Measurements from ENCODE around the gene PLCL2. TPM values are rescaled to one million over a fixed set of nuclear protein-coding genes. Genes with fewer than 3 reads are reported as not detected.

PLCL2 gene
- total and polyA plus RNA-seq, 4 donors: 2.1 to 16.7 (median 7.0) TPM

DNA sequence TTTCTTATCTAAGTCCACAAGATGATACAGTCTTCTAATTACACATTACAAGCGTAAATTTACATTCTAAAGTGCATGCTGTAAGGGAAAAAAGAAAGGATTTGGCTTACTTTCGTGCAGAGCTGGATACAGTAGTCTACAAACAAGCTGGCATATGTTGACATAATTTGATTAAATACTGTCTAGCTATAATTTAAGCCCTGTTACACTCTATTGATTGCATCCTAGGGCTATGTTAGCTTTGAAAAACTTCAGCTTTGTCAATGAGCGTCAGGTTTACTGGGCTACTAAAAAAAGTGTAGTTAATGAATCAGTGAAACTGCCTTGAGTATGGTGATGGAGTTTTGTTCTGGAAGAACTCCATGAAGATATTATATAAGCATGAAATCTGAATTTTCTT is 24.5 kb upstream of the PLCL2 start:
- no peaks in the 10 kb centered on the region for H3K4me1 ChIP-seq (ENCODE audit: control insufficient read depth in 1 of 2, insufficient read depth in 2 of 2, low read length in 2 of 2)
- DNase-seq (no peak), ATAC-seq (ENCODE audit: low FRiP score) (no peak)
- intact Hi-C loops (cut with DNase I): no loop called here
- H3K27me3 ChIP-seq (ENCODE audit: control insufficient read depth in 1 of 2, insufficient read depth in 2 of 2, low read length in 1 of 2): no peaks in the 10 kb centered on the region
- H3K4me3 ChIP-seq (ENCODE audit: low read length in 2 of 2): no peak overlapping the region
- H3K9me3 ChIP-seq (ENCODE audit: control insufficient read depth, low read length): no peaks in the 10 kb centered on the region
- no peaks in the 10 kb centered on the region for H3K36me3 ChIP-seq (ENCODE audit: control insufficient read depth in 1 of 2, insufficient read depth in 2 of 2, low read length in 1 of 2)
- no peak overlapping the region for H3K27ac ChIP-seq (ENCODE audit: low read depth in 1 of 2, low read length in 2 of 2)
- WGBS, 2 donors: 82 to 88% methylated on average over 3 of the region's 3 CpGs

DNA sequence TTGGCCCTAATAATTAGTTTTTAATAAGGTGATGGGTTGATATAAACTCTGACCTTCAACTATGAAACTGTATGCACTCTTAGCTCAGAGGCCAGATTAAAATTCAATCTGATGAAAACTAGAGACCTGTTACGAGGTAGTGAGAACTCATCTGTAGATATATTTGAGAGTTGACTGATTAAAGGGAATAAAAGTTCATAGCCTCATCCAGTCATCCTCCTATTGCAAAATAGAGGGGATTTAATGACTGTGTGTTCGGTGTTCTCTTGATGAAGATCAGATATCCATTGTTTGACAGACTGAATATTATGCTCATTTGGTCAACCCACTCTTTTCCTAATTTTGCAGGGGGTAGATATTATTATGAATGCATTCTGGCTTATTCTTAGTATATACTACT is 23.3 kb upstream of the PLCL2 start:
- Histone ChIP-seq H3K4me3 (ENCODE audit: low read length in 2 of 2) (no peak overlapping the region), H3K9me3 (ENCODE audit: control insufficient read depth, low read length) (no peaks in the 10 kb centered on the region), H3K27me3 (ENCODE audit: control insufficient read depth in 1 of 2, insufficient read depth in 2 of 2, low read length in 1 of 2) (no peaks in the 10 kb centered on the region), H3K4me1 (ENCODE audit: control insufficient read depth in 1 of 2, insufficient read depth in 2 of 2, low read length in 2 of 2) (peaks cover 0 to 2% of the 10 kb centered on the region in 2 donors), H3K27ac (ENCODE audit: low read depth in 1 of 2, low read length in 2 of 2) (no peak overlapping the region), H3K36me3 (ENCODE audit: control insufficient read depth in 1 of 2, insufficient read depth in 2 of 2, low read length in 1 of 2) (no peaks in the 10 kb centered on the region)
- intact Hi-C loops (cut with DNase I): no loop called here
- 91 to 96% methylated on average over 2 of the region's 2 CpGs for WGBS, 2 donors
- DNase-seq (no peak), ATAC-seq (ENCODE audit: low FRiP score) (no peak)

DNA sequence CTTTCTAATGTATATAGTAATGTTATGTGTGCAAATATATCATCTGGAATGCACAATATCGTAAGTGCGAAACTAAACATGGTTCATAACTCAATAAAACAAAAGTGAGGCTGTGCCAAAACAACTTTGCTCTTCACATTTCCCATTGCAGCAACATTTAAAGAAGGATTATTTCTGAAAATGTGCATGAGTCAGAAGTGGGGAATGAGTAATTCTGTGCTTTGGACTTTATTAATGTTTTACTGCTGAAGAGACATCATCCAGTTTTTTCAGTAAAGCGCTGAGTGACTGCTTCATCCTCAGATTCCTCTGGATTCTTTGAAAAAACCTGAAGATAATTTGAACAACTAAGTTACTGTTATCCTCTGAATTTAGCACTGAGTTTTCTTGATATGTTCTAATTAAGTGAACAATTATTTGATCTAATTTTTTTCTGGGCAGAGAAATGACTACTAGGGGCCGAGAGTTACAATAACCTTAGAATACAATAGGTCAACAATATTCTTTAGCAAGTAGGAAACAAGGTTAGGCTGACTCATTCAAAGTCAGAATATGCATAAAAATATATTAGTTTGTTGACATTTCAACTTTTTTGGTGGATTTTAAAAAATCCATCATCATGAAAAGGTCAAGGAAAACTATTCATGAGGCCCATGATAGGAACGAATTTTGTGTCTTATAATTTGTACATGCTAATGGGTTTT is 20.0 kb upstream of the PLCL2 start:
- Histone ChIP-seq H3K4me3 (ENCODE audit: low read length in 2 of 2) (no peak overlapping the region), H3K27ac (ENCODE audit: low read depth in 1 of 2, low read length in 2 of 2) (no peak overlapping the region), H3K36me3 (ENCODE audit: control insufficient read depth in 1 of 2, insufficient read depth in 2 of 2, low read length in 1 of 2) (no peaks in the 10 kb centered on the region), H3K27me3 (ENCODE audit: control insufficient read depth in 1 of 2, insufficient read depth in 2 of 2, low read length in 1 of 2) (no peaks in the 10 kb centered on the region), H3K9me3 (ENCODE audit: control insufficient read depth, low read length) (no peaks in the 10 kb centered on the region), H3K4me1 (ENCODE audit: control insufficient read depth in 1 of 2, insufficient read depth in 2 of 2, low read length in 2 of 2) (peaks cover 0 to 2% of the 10 kb centered on the region in 2 donors)
- 26 to 28% methylated on average over 5 of the region's 5 CpGs for WGBS, 2 donors
- ATAC-seq (ENCODE audit: low FRiP score) (no peak), DNase-seq (no peak)
- intact Hi-C loops (cut with DNase I): no loop called here

DNA sequence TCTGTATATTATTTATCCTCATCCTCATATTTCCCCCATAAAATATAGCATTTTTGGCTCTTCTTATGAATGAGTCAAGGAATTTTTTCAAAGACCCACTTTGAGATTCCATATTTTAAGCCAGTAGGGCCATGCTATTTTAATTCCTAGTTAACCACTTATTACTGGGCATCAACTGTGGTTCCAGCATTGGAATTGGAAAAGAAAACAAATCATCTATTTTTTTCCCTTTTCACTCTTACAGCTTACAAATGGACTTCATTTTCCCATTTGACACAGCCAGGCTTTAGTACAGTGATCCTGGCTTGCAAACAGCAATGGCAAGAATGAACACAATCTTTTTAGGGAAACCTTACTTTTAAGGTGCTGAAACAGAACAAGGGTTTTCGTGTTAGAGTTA is 19.4 kb upstream of the PLCL2 start:
- Histone ChIP-seq H3K27me3 (ENCODE audit: control insufficient read depth in 1 of 2, insufficient read depth in 2 of 2, low read length in 1 of 2) (no peaks in the 10 kb centered on the region), H3K27ac (ENCODE audit: low read depth in 1 of 2, low read length in 2 of 2) (no peak overlapping the region), H3K4me3 (ENCODE audit: low read length in 2 of 2) (no peak overlapping the region), H3K9me3 (ENCODE audit: control insufficient read depth, low read length) (no peaks in the 10 kb centered on the region), H3K4me1 (ENCODE audit: control insufficient read depth in 1 of 2, insufficient read depth in 2 of 2, low read length in 2 of 2) (peaks cover 0 to 2% of the 10 kb centered on the region in 2 donors), H3K36me3 (ENCODE audit: control insufficient read depth in 1 of 2, insufficient read depth in 2 of 2, low read length in 1 of 2) (no peaks in the 10 kb centered on the region)
- intact Hi-C loops (cut with DNase I): no loop called here
- no peak for DNase-seq
- WGBS, 2 donors: 5 to 10% methylated on average over 1 of the region's 1 CpG
- ATAC-seq (ENCODE audit: low FRiP score): no peak

DNA sequence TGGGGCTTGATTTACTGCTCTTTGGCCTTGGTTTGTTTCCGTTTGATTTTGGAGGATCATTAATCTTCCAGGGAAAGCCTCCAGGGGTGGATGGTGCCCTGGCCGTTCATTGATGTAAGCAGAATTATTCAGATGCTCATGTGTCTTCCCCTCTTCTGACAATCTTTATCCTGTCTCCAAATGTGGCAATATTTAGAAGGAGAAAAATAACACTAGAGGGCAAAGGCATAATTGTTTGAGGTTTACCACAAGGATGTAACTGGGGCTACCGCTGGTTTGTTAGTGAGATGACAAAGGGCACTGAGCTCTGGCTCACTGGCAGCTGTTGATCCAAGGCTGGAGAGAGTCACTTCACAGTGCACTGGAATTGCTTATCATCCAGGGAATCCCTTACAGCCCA is 18.2 kb upstream of the PLCL2 start:
- no peaks in the 10 kb centered on the region for H3K27me3 ChIP-seq (ENCODE audit: control insufficient read depth in 1 of 2, insufficient read depth in 2 of 2, low read length in 1 of 2)
- no peaks in the 10 kb centered on the region for H3K36me3 ChIP-seq (ENCODE audit: control insufficient read depth in 1 of 2, insufficient read depth in 2 of 2, low read length in 1 of 2)
- H3K9me3 ChIP-seq (ENCODE audit: control insufficient read depth, low read length): no peaks in the 10 kb centered on the region
- 41 to 55% methylated on average over 3 of the region's 3 CpGs for WGBS, 2 donors
- no peak overlapping the region for H3K4me3 ChIP-seq (ENCODE audit: low read length in 2 of 2)
- DNase-seq (no peak), ATAC-seq (ENCODE audit: low FRiP score) (no peak)
- H3K27ac ChIP-seq (ENCODE audit: low read depth in 1 of 2, low read length in 2 of 2): no peak overlapping the region
- intact Hi-C loops (cut with DNase I): no loop called here
- H3K4me1 ChIP-seq (ENCODE audit: control insufficient read depth in 1 of 2, insufficient read depth in 2 of 2, low read length in 2 of 2): peaks cover 0 to 2% of the 10 kb centered on the region in 2 donors

DNA sequence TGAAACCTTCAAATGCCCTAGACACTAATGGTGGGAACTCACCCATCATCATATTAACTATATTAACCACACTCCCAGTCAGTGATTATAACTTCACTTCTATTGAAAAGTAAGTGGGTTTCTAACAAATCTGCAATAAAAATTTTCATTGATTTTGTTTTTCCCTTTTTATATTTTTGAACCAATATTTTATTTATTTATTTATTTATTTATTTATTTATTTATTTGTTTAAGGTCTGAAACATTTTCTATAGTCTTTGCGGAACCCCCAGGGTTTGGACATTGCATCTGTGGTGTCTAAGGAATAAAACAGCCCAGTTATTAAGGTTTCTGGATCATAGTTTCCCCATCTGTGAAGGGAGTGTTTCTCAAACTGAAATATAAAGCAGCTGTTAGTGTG is 16.2 kb upstream of the PLCL2 start:
- peaks cover 0 to 2% of the 10 kb centered on the region in 2 donors for H3K4me1 ChIP-seq (ENCODE audit: control insufficient read depth in 1 of 2, insufficient read depth in 2 of 2, low read length in 2 of 2)
- DNase-seq: no peak
- no peaks in the 10 kb centered on the region for H3K9me3 ChIP-seq (ENCODE audit: control insufficient read depth, low read length)
- no peaks in the 10 kb centered on the region for H3K36me3 ChIP-seq (ENCODE audit: control insufficient read depth in 1 of 2, insufficient read depth in 2 of 2, low read length in 1 of 2)
- ATAC-seq (ENCODE audit: low FRiP score): no peak
- H3K27me3 ChIP-seq (ENCODE audit: control insufficient read depth in 1 of 2, insufficient read depth in 2 of 2, low read length in 1 of 2): no peaks in the 10 kb centered on the region
- no peak overlapping the region for H3K4me3 ChIP-seq (ENCODE audit: low read length in 2 of 2)
- intact Hi-C loops (cut with DNase I): no loop called here
- H3K27ac ChIP-seq (ENCODE audit: low read depth in 1 of 2, low read length in 2 of 2): no peak overlapping the region
- WGBS, 2 donors: 97 to 98% methylated on average over 1 of the region's 1 CpG

DNA sequence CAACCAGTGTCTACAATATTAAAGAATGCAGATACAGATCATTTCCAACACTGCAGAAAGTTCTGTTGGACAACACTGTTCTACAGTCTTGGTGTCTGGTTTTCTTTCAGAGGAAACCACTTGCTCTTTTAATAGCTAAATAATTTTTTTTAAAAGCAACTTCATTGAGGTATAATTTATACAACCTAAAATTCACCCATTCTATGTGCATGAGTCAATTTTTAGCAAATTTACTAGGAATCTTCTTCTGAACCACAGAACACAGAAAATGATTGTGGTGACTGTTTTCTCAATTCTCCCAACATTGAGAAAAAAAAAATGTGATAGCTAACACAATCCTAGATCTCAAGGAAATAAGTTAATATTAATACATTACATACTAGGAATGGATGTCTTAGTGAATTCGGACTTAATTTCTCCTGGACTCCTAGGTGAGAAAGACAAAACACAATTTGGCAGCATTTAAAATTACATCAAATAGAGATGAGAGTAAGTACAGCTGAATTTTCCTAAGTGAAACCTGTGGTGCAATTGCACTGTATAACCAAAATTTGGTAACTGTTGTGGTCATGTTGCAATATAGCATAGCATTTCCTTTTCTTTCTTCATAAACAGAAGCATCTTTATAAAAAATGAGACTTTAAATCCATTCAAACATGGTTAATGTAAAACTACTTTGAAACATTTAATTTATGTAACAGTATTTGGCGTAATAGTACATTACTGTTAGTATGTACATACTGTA is 15.3 kb upstream of the PLCL2 start:
- H3K4me1 ChIP-seq (ENCODE audit: control insufficient read depth in 1 of 2, insufficient read depth in 2 of 2, low read length in 2 of 2): peaks cover 0 to 2% of the 10 kb centered on the region in 2 donors
- no peaks in the 10 kb centered on the region for H3K9me3 ChIP-seq (ENCODE audit: control insufficient read depth, low read length)
- 69 to 77% methylated on average over 2 of the region's 2 CpGs for WGBS, 2 donors
- DNase-seq (no peak), ATAC-seq (ENCODE audit: low FRiP score) (no peak)
- no peaks in the 10 kb centered on the region for H3K27me3 ChIP-seq (ENCODE audit: control insufficient read depth in 1 of 2, insufficient read depth in 2 of 2, low read length in 1 of 2)
- no peaks in the 10 kb centered on the region for H3K36me3 ChIP-seq (ENCODE audit: control insufficient read depth in 1 of 2, insufficient read depth in 2 of 2, low read length in 1 of 2)
- intact Hi-C loops (cut with DNase I): no loop called here
- no peak overlapping the region for H3K4me3 ChIP-seq (ENCODE audit: low read length in 2 of 2)
- H3K27ac ChIP-seq (ENCODE audit: low read depth in 1 of 2, low read length in 2 of 2): no peak overlapping the region

DNA sequence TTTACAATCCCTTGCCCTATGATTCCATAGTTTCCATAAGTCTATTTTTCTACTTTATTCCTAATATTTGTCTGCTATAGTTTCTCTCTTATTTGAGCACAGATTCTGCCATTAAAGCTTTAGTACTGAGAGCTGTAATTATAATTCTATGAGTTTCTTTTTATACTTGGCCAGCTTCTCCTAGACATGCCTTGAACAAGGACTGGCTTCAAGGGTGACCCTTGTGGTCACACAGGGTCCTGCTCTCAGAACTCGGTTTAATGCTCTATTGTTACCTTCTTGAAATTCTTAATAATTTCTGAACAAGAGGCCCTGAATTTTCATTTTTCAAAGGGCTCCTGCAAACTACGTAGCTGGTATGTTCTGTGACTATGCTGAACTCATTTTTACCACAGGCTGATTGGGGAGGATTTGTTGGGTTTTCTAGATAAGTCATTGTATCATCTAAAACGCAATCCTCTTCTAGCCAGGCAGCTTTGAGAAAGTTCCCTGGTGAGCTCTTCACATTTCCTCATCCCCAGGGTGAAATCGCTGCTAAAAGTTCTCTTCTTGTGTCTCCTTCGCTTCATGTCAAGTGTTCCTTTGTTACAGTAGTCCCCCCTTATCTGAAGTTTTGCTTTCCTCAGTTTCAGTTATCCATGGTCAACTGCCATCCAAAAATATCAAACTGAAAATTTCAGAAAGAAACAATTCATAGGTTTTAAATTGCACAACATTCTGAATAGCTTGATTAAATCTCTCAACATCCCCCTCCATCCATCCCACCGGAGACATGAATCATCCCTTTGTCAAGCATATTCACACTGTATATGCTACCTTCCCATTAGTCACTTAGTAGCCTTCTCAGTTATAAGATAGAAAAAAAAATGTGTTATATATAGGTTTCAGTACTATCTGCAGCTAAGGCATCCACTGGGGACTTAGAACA is 12.6 kb upstream of the PLCL2 start:
- Histone ChIP-seq H3K27ac (ENCODE audit: low read depth in 1 of 2, low read length in 2 of 2) (no peak overlapping the region), H3K4me3 (ENCODE audit: low read length in 2 of 2) (no peak overlapping the region), H3K27me3 (ENCODE audit: control insufficient read depth in 1 of 2, insufficient read depth in 2 of 2, low read length in 1 of 2) (no peaks in the 10 kb centered on the region), H3K36me3 (ENCODE audit: control insufficient read depth in 1 of 2, insufficient read depth in 2 of 2, low read length in 1 of 2) (no peaks in the 10 kb centered on the region), H3K4me1 (ENCODE audit: control insufficient read depth in 1 of 2, insufficient read depth in 2 of 2, low read length in 2 of 2) (no peaks in the 10 kb centered on the region), H3K9me3 (ENCODE audit: control insufficient read depth, low read length) (no peaks in the 10 kb centered on the region)
- DNase-seq (no peak), ATAC-seq (ENCODE audit: low FRiP score) (no peak)
- intact Hi-C loops (cut with DNase I): no loop called here
- 90 to 91% methylated on average over 6 of the region's 6 CpGs for WGBS, 2 donors
